Smooth muscle cell of the coronary artery (primary cell): ENCODE results near the gene GPR35. TPM values are rescaled to one million over a fixed set of nuclear protein-coding genes. Genes with fewer than 3 reads are reported as not detected.

Source experiments
- total RNA-seq: library from RNA; depleted of rRNA; stranded (reverse); fragments of >200 nt; gene quantifications from 2 replicates; pipeline ENCODE4 v1.2.3, GENCODE V29; 2014; ENCODE audit warnings: low replicate concordance

The GPR35 gene
- 0.23 and 0.30 TPM in 2 replicates for total RNA-seq

GRCh38 chr2:240624950-240625621 is at the start of gene GPR35:
GPR35 (plus strand) TSS chr2:240625480; CDS start chr2:240629953, 4,473 bp downstream.

GRCh38 chr2:240586198-240586918 is 38.9 kb upstream of the GPR35 start, which contains the start of gene CAPN10:
CAPN10 (plus strand) TSS chr2:240586734; CDS start chr2:240586912, 178 bp downstream.

Other genes with a start within 250 kb of the GPR35 start
- gene GPC1, start 189.8 kb upstream of the GPR35 start, total RNA-seq: 40.2 and 47.5 TPM in 2 replicates
- 5.0 and 7.5 TPM in 2 replicates for gene ANKMY1, start 67.5 kb upstream of the GPR35 start, total RNA-seq
- gene DUSP28, start 65.1 kb upstream of the GPR35 start, total RNA-seq: 0.23 and 2.6 TPM in 2 replicates
- 2.6 and 10.4 TPM in 2 replicates for gene RNPEPL1, start 57.0 kb upstream of the GPR35 start, total RNA-seq
- gene CAPN10, start 38.7 kb upstream of the GPR35 start, total RNA-seq: 14.9 and 18.6 TPM in 2 replicates
- not detected in 2 replicates for gene AQP12B, start 57.4 kb downstream of the GPR35 start, total RNA-seq
- not detected in 2 replicates for gene AQP12A, start 66.4 kb downstream of the GPR35 start, total RNA-seq
- gene KIF1A, start 194.7 kb downstream of the GPR35 start, total RNA-seq: under 0.01 TPM in 1 of 2 replicates, not detected in the other
- gene AGXT, start 243.3 kb downstream of the GPR35 start, total RNA-seq: not detected in 2 replicates